Measurements from ENCODE around the gene CLCN4. TPM values are rescaled to one million over a fixed set of nuclear protein-coding genes. Genes with fewer than 3 reads are reported as not detected.

Gene CLCN4
- total RNA-seq = 10.1 and 12.8 TPM in 2 replicates

DNA sequence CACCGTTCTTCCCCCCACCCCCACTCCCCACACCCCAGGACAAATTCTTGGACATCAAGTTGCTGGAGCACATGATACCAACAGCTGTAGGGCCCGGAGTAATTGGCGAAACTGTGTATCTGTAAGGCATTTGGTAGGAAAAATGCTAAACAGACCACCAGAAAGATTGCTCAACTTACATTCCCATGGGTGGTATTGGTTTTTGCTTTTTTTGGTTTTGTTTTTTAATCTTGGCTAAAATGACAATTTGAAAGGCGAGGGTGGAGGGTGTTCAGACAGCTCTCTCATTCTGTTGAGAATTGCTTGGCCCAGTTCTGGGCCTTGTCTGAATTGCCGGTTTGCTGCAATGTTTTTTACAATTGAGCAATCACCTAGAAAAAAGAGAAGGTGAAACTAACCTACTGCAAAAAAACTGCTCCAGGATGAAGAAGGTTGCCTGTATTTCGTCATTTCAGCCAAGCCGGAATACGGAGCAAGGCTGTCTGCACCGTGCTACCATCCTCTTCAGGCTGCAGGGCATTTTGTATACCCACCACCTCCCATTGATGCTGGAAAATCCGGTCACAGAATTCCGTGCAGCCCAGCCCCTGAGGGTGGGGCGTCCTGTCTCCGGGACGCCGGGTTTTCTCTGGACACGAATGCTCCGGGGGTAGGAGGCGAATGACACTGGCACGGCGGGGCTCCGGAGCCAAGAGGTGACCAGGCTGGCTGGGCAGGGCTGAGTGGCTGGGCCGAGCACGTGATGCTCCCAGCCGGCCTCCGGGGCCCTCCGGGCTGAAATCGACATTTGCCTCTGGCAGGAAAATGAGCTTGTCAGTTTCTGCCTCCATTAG is at the start of gene CLCN4:
TSS of gene CLCN4 (plus strand) at position 777 of the 833 bp plus-strand sequence. CDS start 28,058 bp downstream, outside the sequence.

Other genes with a start within 250 kb of the CLCN4 start
- not detected in 2 replicates for gene CLDN34, start 189.6 kb upstream of the CLCN4 start, total RNA-seq